Esophagus muscularis mucosa (tissue), 4 donors: Measurements from ENCODE around the gene SCML2. TPM values are rescaled to one million over a fixed set of nuclear protein-coding genes. Genes with fewer than 3 reads are reported as not detected.

Source experiments
- DNase-seq: peaks from one replicate; pipeline ENCODE4 v3.0.0-alpha.2; 2017; ENCODE audit errors: extremely low spot score
- H3K27ac ChIP-seq, 4 donors: fragments of 200-600 bp; sonication (generic); replicated peaks in 1 of 4; 1 replicate in 3 of 4; 2 replicates in 1 of 4; pipeline ENCODE4 v1.5.1; 2016 to 2019; ENCODE audit warnings: mild to moderate bottlenecking in 1 of 4
- H3K27me3 ChIP-seq, 4 donors: fragments of 200-600 bp; sonication (generic); one replicate each; pipeline versions ENCODE4 v1.5.1 to v1.6.0; 2016 to 2019
- H3K36me3 ChIP-seq, 4 donors: fragments of 200-600 bp; sonication (generic); one replicate each; pipeline ENCODE4 v1.5.1; 2016 to 2019
- H3K4me1 ChIP-seq, 4 donors: fragments of 200-600 bp; sonication (generic); one replicate each; pipeline ENCODE4 v1.5.1; 2016 to 2019
- H3K4me3 ChIP-seq, 4 donors: fragments of 200-600 bp; sonication (generic); 1 replicate in 2 of 4; 2 replicates in 2 of 4; pipeline ENCODE4 v1.5.1; 2016 to 2019; ENCODE audit warnings: mild to moderate bottlenecking in 4 of 4, moderate library complexity in 1 of 4
- H3K9me3 ChIP-seq, 4 donors: fragments of 200-600 bp; sonication (generic); 1 replicate in 3 of 4; 2 replicates in 1 of 4; pipeline ENCODE4 v1.5.1; 2016 to 2019
- CTCF ChIP-seq, 3 experiments: fragments of 200-600 bp in 2 of 3; fragments of 450-650 bp in 1 of 3; sonication (generic) in 2 of 3; IDR thresholded peaks; one replicate each; pipeline ENCODE4 v1.5.1; 2017 to 2019; ENCODE audit warnings: antibody characterized with exemption in 3 of 3, mild to moderate bottlenecking in 2 of 3, moderate library complexity in 1 of 3
- EP300 ChIP-seq: sonication (generic); formaldehyde crosslinking; IDR thresholded peaks from one replicate; pipeline ENCODE4 v1.6.1; 2017; ENCODE audit warnings: antibody characterized with exemption
- POLR2A ChIP-seq: fragments of 450-650 bp; IDR thresholded peaks from one replicate; pipeline ENCODE4 v1.6.1; 2017; ENCODE audit warnings: antibody characterized with exemption, moderate library complexity, mild to moderate bottlenecking, low read depth
- POLR2AphosphoS5 ChIP-seq, 2 donors: sonication (generic); formaldehyde crosslinking; IDR thresholded peaks; one replicate each; pipeline ENCODE4 v1.6.1; 2017; ENCODE audit warnings: antibody characterized with exemption in 2 of 2
- WGBS: methylation state at CpG from one replicate; pipeline ENCODE4 v1.1.5; 2018; 5-methylcytosine and 5-hydroxymethylcytosine counted together
- intact Hi-C: fragments of 100-400 bp; cut with DNase I; formaldehyde crosslinking; loops from one replicate; pipeline ENCODE4 v1.15.1; 2023
- small RNA-seq, 3 donors: library from RNA; depleted of rRNA; stranded (forward); fragments of <200 nt; gene quantifications; one replicate each; pipeline ENCODE3, GENCODE V24; 2016
- total RNA-seq, 4 donors: library from RNA; depleted of rRNA; stranded (reverse); fragments of >200 nt; gene quantifications; one replicate each; pipeline versions ENCODE4 v1.1.0 to v1.2.1, GENCODE V29; 2016

Gene SCML2
- total RNA-seq, 4 donors from 2014 or later = 0.99 to 2.6 (median 1.7) TPM

GRCh38 chrX:18210470-18210869 lies 144.0 kb downstream of the SCML2 start:
- Histone ChIP-seq H3K4me3 (no peak overlapping the region), H3K9me3 (no peaks in the 10 kb centered on the region), H3K27me3 (no peaks in the 10 kb centered on the region), H3K4me1 (no peaks in the 10 kb centered on the region), H3K36me3 (no peaks in the 10 kb centered on the region), H3K27ac (no peak overlapping the region)
- 31% methylated on average over 2 of the region's 2 CpGs for WGBS
- no peak for TF ChIP-seq POLR2A
- peak in 1 of 3 experiments; percentile 28 for TF ChIP-seq CTCF (IDR thresholded peaks at IDR 0.05)
- TF ChIP-seq EP300 = no peak
- intact Hi-C loops = loop anchor here (10.0 kb wide), 1 partner anchor 416 kb away; no protein-coding TSS in a partner anchor
- DNase-seq = no peak

GRCh38 chrX:18206657-18207056 lies 147.8 kb downstream of the SCML2 start:
- H3K27ac ChIP-seq = no peak overlapping the region
- DNase-seq = no peak
- no peaks in the 10 kb centered on the region for H3K9me3 ChIP-seq
- 65% methylated on average over 8 of the region's 8 CpGs for WGBS
- H3K4me3 ChIP-seq = no peak overlapping the region
- H3K4me1 ChIP-seq = no peaks in the 10 kb centered on the region
- intact Hi-C loops = no loop called here
- H3K27me3 ChIP-seq = no peaks in the 10 kb centered on the region
- no peaks in the 10 kb centered on the region for H3K36me3 ChIP-seq
- TF ChIP-seq EP300 (no peak), CTCF (IDR thresholded peaks at IDR 0.05) (no peak), POLR2A (no peak), POLR2AphosphoS5 (IDR thresholded peaks at IDR 0.05) (no peak)

- WGBS = 69% methylated on average over 5 of the region's 5 CpGs
- intact Hi-C loops = no loop called here
- TF ChIP-seq POLR2AphosphoS5 (IDR thresholded peaks at IDR 0.05) (no peak), CTCF (IDR thresholded peaks at IDR 0.05) (no peak), POLR2A (no peak), EP300 (no peak)
Observed at GRCh38 chrX:18203631-18204030, 150.9 kb downstream of the SCML2 start.

GRCh38 chrX:18194688-18195087 lies 159.8 kb downstream of the SCML2 start:
- Histone ChIP-seq H3K9me3 (peaks cover 0 to 4% (median 0%) of the 10 kb centered on the region in 4 donors), H3K36me3 (no peaks in the 10 kb centered on the region), H3K27me3 (no peaks in the 10 kb centered on the region), H3K4me1 (no peaks in the 10 kb centered on the region), H3K4me3 (no peak overlapping the region), H3K27ac (no peak overlapping the region)
- intact Hi-C loops = no loop called here
- DNase-seq = no peak
- no peak for TF ChIP-seq EP300
- WGBS = 41% methylated on average over 1 of the region's 1 CpG

More at GRCh38 chrX:18203631-18204030, 150.9 kb downstream of the SCML2 start:
- DNase-seq = no peak
- Histone ChIP-seq H3K9me3 (no peaks in the 10 kb centered on the region), H3K27me3 (no peaks in the 10 kb centered on the region), H3K4me3 (no peak overlapping the region), H3K27ac (no peak overlapping the region), H3K36me3 (no peaks in the 10 kb centered on the region), H3K4me1 (no peaks in the 10 kb centered on the region)

Small RNA genes within 50 kb of the gene (small RNA-seq; reads per million reads assigned to genes)
- gene RF00019 (0 reads per million in 3 donors), gene TMSB10P2 (0 reads per million in 3 donors)

Other genes with a start within 250 kb of the SCML2 start
- not detected for gene BEND2, start 133.8 kb downstream of the SCML2 start, total RNA-seq
- 1 to 10 TPM; 3.7 to 6.5 (median 4.6) TPM for gene CDKL5, start 70.9 kb upstream of the SCML2 start, total RNA-seq